ENCODE results near the gene YY1AP1.
A peak's percentile ranks its signal among the peaks of the same experiment; 100 is the strongest.
"Not testable (repeated sequence)": the region's sequence is repeated elsewhere in the genome, so short reads cannot be mapped to it uniquely, and the experiment has no call there.

The YY1AP1 gene

DNA sequence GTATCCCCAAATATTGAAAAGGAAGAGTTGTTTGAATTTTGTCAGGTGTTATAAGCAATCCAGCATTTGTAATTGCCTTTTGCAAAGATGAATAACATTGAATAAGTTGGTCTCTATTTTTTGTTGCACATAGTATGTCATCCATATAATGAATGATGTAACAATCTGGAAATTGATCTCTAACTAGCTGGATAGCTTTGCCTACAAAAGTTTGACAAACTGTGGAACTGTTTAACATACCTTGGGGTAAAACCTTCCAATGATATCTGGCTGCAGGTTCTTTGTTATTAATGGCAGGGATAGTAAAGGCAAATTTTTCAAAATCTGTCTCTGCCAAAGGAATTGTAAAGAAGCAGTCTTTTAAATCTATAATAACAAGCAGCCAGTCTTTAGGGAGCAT lies 8.0 kb upstream of the YY1AP1 start:
- Histone ChIP-seq H3K27ac (ENCODE audit: insufficient read depth, low read depth, low read length, poor library complexity, severe bottlenecking) (no peak overlapping the region), H3K4me3 (ENCODE audit: insufficient read depth, low read depth, low read length) (no peak overlapping the region), H3K4me1 (ENCODE audit: control insufficient read depth, insufficient read depth, low read length) (no peaks in the 10 kb centered on the region), H3K36me3 (ENCODE audit: control insufficient read depth, insufficient read depth, low read length) (peaks cover 17% of the 10 kb centered on the region), H3K9me3 (ENCODE audit: control insufficient read depth, low read length) (no peaks in the 10 kb centered on the region), H3K27me3 (ENCODE audit: control insufficient read depth, insufficient read depth, low read length, poor library complexity, severe bottlenecking) (no peaks in the 10 kb centered on the region)

DNA sequence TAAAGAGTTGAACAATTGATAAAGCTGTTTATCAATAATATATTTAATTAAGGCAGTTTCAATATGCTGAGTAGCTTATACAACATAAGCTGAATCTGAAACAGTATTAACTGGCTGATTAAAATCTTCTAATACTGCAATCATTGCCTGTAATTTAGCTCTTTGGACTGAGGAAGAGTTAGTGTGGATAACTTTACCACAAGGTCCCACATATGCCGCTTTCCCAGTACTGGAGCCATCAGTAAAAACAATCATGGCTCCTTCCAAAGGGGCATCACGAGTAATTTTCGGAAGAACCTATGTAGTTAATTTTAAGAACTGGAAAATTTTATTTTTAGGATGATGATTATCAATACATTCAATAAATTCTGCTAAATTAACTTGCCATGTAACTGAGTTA lies 7.0 kb upstream of the YY1AP1 start:
- whole genome bisulfite sequencing, 2 experiments, result 89 to 95% methylated on average over 1 to 3 of the region's 3 CpGs

DNA sequence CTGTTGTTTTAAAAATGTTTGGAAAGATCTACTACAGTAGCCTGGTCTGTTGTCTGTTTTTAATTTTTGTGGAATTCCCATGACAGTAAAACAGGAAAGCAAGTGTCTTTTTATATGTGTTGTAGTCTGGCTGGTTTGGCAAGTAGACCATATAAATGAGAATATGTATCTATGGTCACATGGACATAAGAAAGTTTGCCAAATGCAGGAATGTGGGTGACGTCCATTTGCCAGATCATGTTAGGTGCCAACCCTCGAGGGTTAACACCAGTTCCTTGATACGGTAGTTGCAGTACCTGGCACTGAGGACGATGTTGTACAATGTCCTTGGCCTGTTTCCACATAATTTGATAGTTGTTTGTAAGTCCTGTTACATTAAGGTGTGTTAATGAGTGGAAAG lies 6.5 kb upstream of the YY1AP1 start:
- Histone ChIP-seq H3K27ac (ENCODE audit: insufficient read depth, low read depth, low read length, poor library complexity, severe bottlenecking) (no peak overlapping the region), H3K4me3 (ENCODE audit: insufficient read depth, low read depth, low read length) (no peak overlapping the region), H3K4me1 (ENCODE audit: control insufficient read depth, insufficient read depth, low read length) (no peaks in the 10 kb centered on the region), H3K27me3 (ENCODE audit: control insufficient read depth, insufficient read depth, low read length, poor library complexity, severe bottlenecking) (no peaks in the 10 kb centered on the region), H3K9me3 (ENCODE audit: control insufficient read depth, low read length) (no peaks in the 10 kb centered on the region), H3K36me3 (ENCODE audit: control insufficient read depth, insufficient read depth, low read length) (peaks cover 21% of the 10 kb centered on the region)
- 92% methylated on average over 4 of the region's 4 CpGs for WGBS, 2 experiments

More for the DNA sequence above, 7.0 kb upstream of the YY1AP1 start:
- Histone ChIP-seq H3K36me3 (ENCODE audit: control insufficient read depth, insufficient read depth, low read length) (peaks cover 21% of the 10 kb centered on the region), H3K27me3 (ENCODE audit: control insufficient read depth, insufficient read depth, low read length, poor library complexity, severe bottlenecking) (no peaks in the 10 kb centered on the region), H3K9me3 (ENCODE audit: control insufficient read depth, low read length) (no peaks in the 10 kb centered on the region), H3K4me3 (ENCODE audit: insufficient read depth, low read depth, low read length) (no peak overlapping the region), H3K27ac (ENCODE audit: insufficient read depth, low read depth, low read length, poor library complexity, severe bottlenecking) (no peak overlapping the region), H3K4me1 (ENCODE audit: control insufficient read depth, insufficient read depth, low read length) (no peaks in the 10 kb centered on the region)

DNA sequence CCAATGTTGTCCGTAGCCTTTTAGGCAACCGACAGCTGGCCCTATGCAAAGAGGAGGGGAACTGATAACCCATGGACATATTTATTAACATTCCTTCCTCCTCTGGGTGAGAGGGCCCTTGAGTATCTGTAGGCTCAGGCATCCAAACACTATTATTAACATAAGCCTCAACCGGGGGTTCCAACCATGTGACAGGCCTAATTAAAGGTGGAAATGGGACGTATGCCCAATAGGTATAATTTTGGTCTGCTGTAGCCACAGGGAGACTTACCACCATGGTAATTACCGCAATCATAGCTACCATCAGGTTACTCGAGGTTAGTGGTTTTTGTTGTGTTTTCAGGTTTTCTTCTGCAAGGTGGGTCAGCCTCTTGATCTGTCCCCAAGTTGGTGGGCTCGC lies 5.6 kb upstream of the YY1AP1 start:
- WGBS, 2 experiments, result 96 to 97% methylated on average over 7 of the region's 7 CpGs
- Histone ChIP-seq H3K27me3 (ENCODE audit: control insufficient read depth, insufficient read depth, low read length, poor library complexity, severe bottlenecking) (no peaks in the 10 kb centered on the region), H3K9me3 (ENCODE audit: control insufficient read depth, low read length) (no peaks in the 10 kb centered on the region), H3K4me1 (ENCODE audit: control insufficient read depth, insufficient read depth, low read length) (no peaks in the 10 kb centered on the region), H3K27ac (ENCODE audit: insufficient read depth, low read depth, low read length, poor library complexity, severe bottlenecking) (no peak overlapping the region), H3K4me3 (ENCODE audit: insufficient read depth, low read depth, low read length) (no peak overlapping the region), H3K36me3 (ENCODE audit: control insufficient read depth, insufficient read depth, low read length) (peaks cover 21% of the 10 kb centered on the region)

DNA sequence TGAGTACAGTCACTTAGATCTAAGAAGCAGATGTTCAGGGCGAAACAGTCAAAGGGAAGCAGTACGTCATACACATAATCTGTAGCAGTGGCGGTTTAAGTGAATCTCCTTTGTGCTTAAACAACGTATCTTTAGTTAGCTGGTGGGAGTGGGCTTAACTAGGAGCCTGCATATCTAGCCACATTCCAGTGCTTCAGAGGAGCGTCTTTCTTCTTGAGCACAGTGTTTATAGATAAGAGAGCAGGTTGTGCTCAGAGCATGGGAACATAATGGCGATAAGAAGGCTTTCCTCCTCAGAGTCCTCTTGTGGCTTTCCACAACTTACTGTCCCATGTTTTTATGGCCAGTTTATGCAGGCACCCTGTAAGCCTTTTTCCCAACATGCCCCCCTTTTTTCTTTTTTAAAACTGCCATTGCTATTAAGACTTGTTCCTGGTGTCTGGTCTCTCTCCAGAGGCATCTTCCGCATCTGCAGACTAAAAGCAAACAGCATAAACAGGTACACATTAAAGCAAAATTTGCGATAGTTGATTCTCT lies 3.5 kb upstream of the YY1AP1 start:
- Histone ChIP-seq H3K27ac (ENCODE audit: insufficient read depth, low read depth, low read length, poor library complexity, severe bottlenecking) (no peak overlapping the region), H3K36me3 (ENCODE audit: control insufficient read depth, insufficient read depth, low read length) (peaks cover 21% of the 10 kb centered on the region), H3K9me3 (ENCODE audit: control insufficient read depth, low read length) (no peaks in the 10 kb centered on the region), H3K27me3 (ENCODE audit: control insufficient read depth, insufficient read depth, low read length, poor library complexity, severe bottlenecking) (no peaks in the 10 kb centered on the region), H3K4me3 (ENCODE audit: insufficient read depth, low read depth, low read length) (no peak overlapping the region), H3K4me1 (ENCODE audit: control insufficient read depth, insufficient read depth, low read length) (no peaks in the 10 kb centered on the region)
- 96 to 99% methylated on average over 8 of the region's 8 CpGs for WGBS, 2 experiments

DNA sequence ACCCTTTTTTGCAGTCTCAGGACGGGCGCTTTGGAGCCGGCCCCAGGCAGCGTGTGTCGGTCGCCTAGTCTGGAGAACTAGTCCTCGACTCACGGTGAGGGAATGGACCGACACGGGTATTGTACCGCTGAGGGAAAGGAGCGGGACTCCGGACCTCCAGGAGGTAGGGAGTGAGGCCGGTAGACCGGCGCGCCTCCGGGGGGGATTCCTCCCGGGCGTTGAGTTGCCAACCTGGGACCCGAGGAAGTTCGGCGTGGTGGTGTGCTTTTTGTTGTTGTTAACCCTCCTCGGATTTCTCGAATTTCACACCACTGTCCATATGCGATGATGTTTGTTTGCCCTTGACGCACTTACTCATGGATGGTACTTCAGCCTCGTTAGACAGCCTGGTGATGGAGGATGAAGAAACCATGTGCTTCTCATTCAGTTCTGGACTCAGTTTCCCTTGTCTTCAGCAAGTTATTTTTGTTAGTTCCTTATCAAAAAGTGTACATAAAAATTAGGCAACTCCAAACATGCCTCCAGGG lies 570 bp upstream of the YY1AP1 start, which contains the start of gene DAP3:
DAP3 (plus strand) TSS at position 11 of the 527 bp plus-strand sequence. CDS start 20,689 bp downstream, outside the sequence.
- H3K27ac ChIP-seq (ENCODE audit: insufficient read depth, low read depth, low read length, poor library complexity, severe bottlenecking), result peak within 1 kb of the TSS; percentile 98
- 0% methylated on average over 27 to 28 of the region's 28 CpGs for WGBS, 2 experiments
- peaks cover 21% of the 10 kb centered on the region for H3K36me3 ChIP-seq (ENCODE audit: control insufficient read depth, insufficient read depth, low read length)
- not testable (repeated sequence) for H3K9me3 ChIP-seq (ENCODE audit: control insufficient read depth, low read length); H3K27me3 ChIP-seq (ENCODE audit: control insufficient read depth, insufficient read depth, low read length, poor library complexity, severe bottlenecking); H3K4me1 ChIP-seq (ENCODE audit: control insufficient read depth, insufficient read depth, low read length)
- H3K4me3 ChIP-seq (ENCODE audit: insufficient read depth, low read depth, low read length), result peak within 1 kb of the TSS; percentile 93

DNA sequence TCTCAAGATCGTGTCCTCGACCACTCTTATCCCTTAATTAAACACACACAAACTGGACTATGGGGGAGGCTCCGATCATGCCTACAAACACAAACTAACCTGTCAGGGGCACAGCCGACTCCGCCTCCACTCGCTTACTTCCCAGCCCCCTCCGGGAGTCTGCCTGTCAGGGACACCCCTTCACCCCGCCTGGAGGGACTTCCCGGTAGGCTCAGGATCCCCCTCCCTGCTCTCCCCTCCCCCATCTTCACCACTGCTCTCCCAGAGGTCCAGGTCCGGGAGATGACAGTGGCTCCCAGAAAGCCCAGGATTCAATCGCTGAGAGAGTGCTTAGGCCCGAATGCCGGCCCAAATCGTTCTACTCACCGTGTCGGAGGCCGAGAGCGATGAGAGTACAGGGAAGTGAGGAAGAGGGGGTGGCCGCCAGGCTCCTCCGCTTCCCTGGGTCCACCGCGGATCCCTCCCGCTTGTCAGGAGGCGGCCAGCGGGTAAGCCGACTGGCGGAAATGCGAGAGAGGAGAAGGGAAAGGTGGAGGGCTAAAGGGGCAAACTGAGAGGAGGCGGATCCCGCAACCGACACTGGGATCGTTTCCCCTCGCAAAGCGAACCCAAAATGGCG lies 760 bp downstream of the YY1AP1 start:
- WGBS, 2 experiments, result 0% methylated on average over 27 to 28 of the region's 35 CpGs

DNA sequence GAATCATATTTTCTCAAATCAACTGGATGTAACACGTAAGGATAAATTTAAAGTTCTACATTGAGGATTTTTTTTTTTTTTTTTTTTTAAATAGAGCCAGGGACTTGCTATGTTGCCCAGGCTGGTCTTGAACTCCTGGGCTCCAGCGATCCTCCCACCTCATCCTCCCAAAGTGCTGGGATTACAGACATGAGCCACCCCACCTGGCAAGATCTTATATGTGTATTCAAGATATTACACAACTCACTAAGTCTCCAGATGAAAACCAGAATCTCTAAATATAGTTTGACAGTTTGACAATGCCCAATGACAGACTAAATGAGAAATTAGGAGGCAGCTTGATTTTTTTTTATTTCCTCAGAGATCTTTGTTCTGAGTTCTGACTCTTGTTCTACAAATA lies 6.8 kb downstream of the YY1AP1 start:
- Histone ChIP-seq H3K4me3 (ENCODE audit: insufficient read depth, low read depth, low read length) (no peak overlapping the region), H3K27me3 (ENCODE audit: control insufficient read depth, insufficient read depth, low read length, poor library complexity, severe bottlenecking) (no peaks in the 10 kb centered on the region), H3K36me3 (ENCODE audit: control insufficient read depth, insufficient read depth, low read length) (peaks cover 2% of the 10 kb centered on the region), H3K4me1 (ENCODE audit: control insufficient read depth, insufficient read depth, low read length) (no peaks in the 10 kb centered on the region), H3K27ac (ENCODE audit: insufficient read depth, low read depth, low read length, poor library complexity, severe bottlenecking) (no peak overlapping the region), H3K9me3 (ENCODE audit: control insufficient read depth, low read length) (no peaks in the 10 kb centered on the region)
- WGBS, 2 experiments, result 92 to 98% methylated on average over 2 of the region's 2 CpGs

More for the DNA sequence above, 760 bp downstream of the YY1AP1 start:
- Histone ChIP-seq H3K36me3 (ENCODE audit: control insufficient read depth, insufficient read depth, low read length) (peaks cover 16% of the 10 kb centered on the region), H3K4me3 (ENCODE audit: insufficient read depth, low read depth, low read length) (peak overlapping the region; percentile 93), H3K27ac (ENCODE audit: insufficient read depth, low read depth, low read length, poor library complexity, severe bottlenecking) (peak overlapping the region; percentile 98)
- H3K9me3 ChIP-seq (ENCODE audit: control insufficient read depth, low read length); H3K27me3 ChIP-seq (ENCODE audit: control insufficient read depth, insufficient read depth, low read length, poor library complexity, severe bottlenecking); H3K4me1 ChIP-seq (ENCODE audit: control insufficient read depth, insufficient read depth, low read length): not testable (repeated sequence)

DNA sequence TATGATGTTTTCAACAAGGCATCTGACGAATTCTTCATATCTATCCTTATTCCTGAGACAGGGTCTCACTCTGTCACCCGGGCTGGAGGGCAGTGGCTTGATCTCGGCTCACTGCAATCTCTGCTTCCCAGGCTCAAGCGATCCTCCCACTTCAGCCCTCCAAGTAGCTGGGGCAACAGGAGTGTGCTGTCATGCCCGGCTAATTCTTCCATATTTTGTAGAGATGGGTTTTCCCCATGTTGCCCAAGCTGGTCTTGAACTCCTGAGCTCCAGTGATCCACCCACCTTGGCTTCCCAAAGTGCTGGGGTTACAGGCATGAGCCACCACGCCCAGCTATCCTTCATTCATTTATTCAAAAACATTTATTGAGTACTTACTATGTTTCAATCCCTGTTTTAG lies 8.0 kb downstream of the YY1AP1 start:
- H3K27me3 ChIP-seq (ENCODE audit: control insufficient read depth, insufficient read depth, low read length, poor library complexity, severe bottlenecking), result no peaks in the 10 kb centered on the region

DNA sequence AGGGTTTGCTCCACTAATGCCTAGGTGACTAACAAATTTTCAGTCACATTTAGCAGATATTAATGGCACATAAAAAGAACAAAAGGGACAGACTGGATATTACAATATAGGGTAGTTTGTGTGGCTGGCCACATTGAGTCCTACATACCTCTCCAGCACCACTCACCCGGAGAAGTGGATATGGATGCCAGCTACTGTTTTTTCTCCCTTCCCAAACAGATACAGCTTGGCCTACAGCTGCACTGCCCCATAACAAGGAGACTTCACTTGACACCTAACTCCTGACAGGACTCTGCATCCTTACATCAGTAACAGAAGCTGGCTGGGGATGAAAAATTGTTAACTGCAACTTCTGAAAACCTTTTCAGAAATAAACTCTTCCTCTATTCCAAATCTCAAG lies 9.6 kb downstream of the YY1AP1 start:
- WGBS, 2 experiments, result 100% methylated on average over 1 of the region's 1 CpG
- H3K9me3 ChIP-seq (ENCODE audit: control insufficient read depth, low read length); H3K4me3 ChIP-seq (ENCODE audit: insufficient read depth, low read depth, low read length); H3K27ac ChIP-seq (ENCODE audit: insufficient read depth, low read depth, low read length, poor library complexity, severe bottlenecking); H3K4me1 ChIP-seq (ENCODE audit: control insufficient read depth, insufficient read depth, low read length); H3K27me3 ChIP-seq (ENCODE audit: control insufficient read depth, insufficient read depth, low read length, poor library complexity, severe bottlenecking): not testable (repeated sequence)
- peaks cover 18% of the 10 kb centered on the region for H3K36me3 ChIP-seq (ENCODE audit: control insufficient read depth, insufficient read depth, low read length)

More for the DNA sequence above, 8.0 kb downstream of the YY1AP1 start:
- no peaks in the 10 kb centered on the region for H3K9me3 ChIP-seq (ENCODE audit: control insufficient read depth, low read length)
- H3K4me3 ChIP-seq (ENCODE audit: insufficient read depth, low read depth, low read length), result no peak overlapping the region
- H3K27ac ChIP-seq (ENCODE audit: insufficient read depth, low read depth, low read length, poor library complexity, severe bottlenecking), result no peak overlapping the region
- peaks cover 6% of the 10 kb centered on the region for H3K36me3 ChIP-seq (ENCODE audit: control insufficient read depth, insufficient read depth, low read length)
- WGBS, 2 experiments, result 96% methylated on average over 6 of the region's 6 CpGs
- H3K4me1 ChIP-seq (ENCODE audit: control insufficient read depth, insufficient read depth, low read length), result no peaks in the 10 kb centered on the region

Measured in ectodermal cell (in vitro differentiated cells).